ENCODE data around the gene IL10RB.

The IL10RB gene

GRCh38 chr21:33300701-33301631, 34.8 kb downstream of the IL10RB start:
- Histone ChIP-seq H3K27me3 (ENCODE audit: insufficient read depth, low read depth, severe bottlenecking) (no peaks in the 10 kb centered on the region), H3K27ac (no peak overlapping the region), H3K4me3 (ENCODE audit: low read depth, low read length) (no peak overlapping the region), H3K36me3 (peaks cover 8% of the 10 kb centered on the region), H3K9me3 (ENCODE audit: severe bottlenecking) (no peaks in the 10 kb centered on the region)
- no peak for DNase-seq
- no peak for TF ChIP-seq CTCF (IDR thresholded peaks at IDR 0.05; ENCODE audit: low read depth, low read length)

- peaks cover 4% of the 10 kb centered on the region; the same call in 1 of the 2 replicates for H3K36me3 ChIP-seq
- no peak overlapping the region for H3K4me3 ChIP-seq (ENCODE audit: low read depth, low read length)
- no peaks in the 10 kb centered on the region for H3K9me3 ChIP-seq (ENCODE audit: severe bottlenecking)
- no peak for DNase-seq
- no peak overlapping the region for H3K27ac ChIP-seq
- no peaks in the 10 kb centered on the region for H3K27me3 ChIP-seq (ENCODE audit: insufficient read depth, low read depth, severe bottlenecking)
- no peak for TF ChIP-seq CTCF (IDR thresholded peaks at IDR 0.05; ENCODE audit: low read depth, low read length)
Observed at GRCh38 chr21:33301632-33302002, 35.5 kb downstream of the IL10RB start.

- Histone ChIP-seq H3K27me3 (ENCODE audit: insufficient read depth, low read depth, severe bottlenecking) (no peaks in the 10 kb centered on the region), H3K9me3 (ENCODE audit: severe bottlenecking) (no peaks in the 10 kb centered on the region), H3K36me3 (peaks cover 1% of the 10 kb centered on the region; the same call in 1 of the 2 replicates), H3K27ac (no peak overlapping the region), H3K4me3 (ENCODE audit: low read depth, low read length) (no peak overlapping the region)
- DNase-seq = no peak
- no peak for TF ChIP-seq CTCF (IDR thresholded peaks at IDR 0.05; ENCODE audit: low read depth, low read length)
Observed at GRCh38 chr21:33302055-33302454, 35.9 kb downstream of the IL10RB start.

GRCh38 chr21:33302796-33303195, 36.6 kb downstream of the IL10RB start:
- H3K36me3 ChIP-seq = no peaks in the 10 kb centered on the region
- H3K4me3 ChIP-seq (ENCODE audit: low read depth, low read length) = no peak overlapping the region
- no peaks in the 10 kb centered on the region for H3K9me3 ChIP-seq (ENCODE audit: severe bottlenecking)
- peak; percentile 43 for DNase-seq
- TF ChIP-seq CTCF (IDR thresholded peaks at IDR 0.05; ENCODE audit: low read depth, low read length) = peak; percentile 49
- H3K27ac ChIP-seq = no peak overlapping the region
- no peaks in the 10 kb centered on the region for H3K27me3 ChIP-seq (ENCODE audit: insufficient read depth, low read depth, severe bottlenecking)

- Histone ChIP-seq H3K9me3 (ENCODE audit: severe bottlenecking) (peaks cover 5% of the 10 kb centered on the region), H3K36me3 (no peaks in the 10 kb centered on the region), H3K27me3 (ENCODE audit: insufficient read depth, low read depth, severe bottlenecking) (no peaks in the 10 kb centered on the region), H3K27ac (no peak overlapping the region), H3K4me3 (ENCODE audit: low read depth, low read length) (no peak overlapping the region)
- DNase-seq = no peak
- no peak for TF ChIP-seq CTCF (IDR thresholded peaks at IDR 0.05; ENCODE audit: low read depth, low read length)
Observed at GRCh38 chr21:33305344-33305671, 39.1 kb downstream of the IL10RB start.

- Histone ChIP-seq H3K9me3 (ENCODE audit: severe bottlenecking) (peaks cover 5% of the 10 kb centered on the region), H3K36me3 (no peaks in the 10 kb centered on the region), H3K27ac (no peak overlapping the region), H3K27me3 (ENCODE audit: insufficient read depth, low read depth, severe bottlenecking) (no peaks in the 10 kb centered on the region), H3K4me3 (ENCODE audit: low read depth, low read length) (no peak overlapping the region)
- no peak for TF ChIP-seq CTCF (IDR thresholded peaks at IDR 0.05; ENCODE audit: low read depth, low read length)
- DNase-seq = no peak
Observed at GRCh38 chr21:33305938-33306337, 39.8 kb downstream of the IL10RB start.
